ENCODE measurements around the gene XXYLT1.
"Not testable (repeated sequence)": the region's sequence is repeated elsewhere in the genome, so short reads cannot be mapped to it uniquely, and the experiment has no call there.

The XXYLT1 gene

DNA sequence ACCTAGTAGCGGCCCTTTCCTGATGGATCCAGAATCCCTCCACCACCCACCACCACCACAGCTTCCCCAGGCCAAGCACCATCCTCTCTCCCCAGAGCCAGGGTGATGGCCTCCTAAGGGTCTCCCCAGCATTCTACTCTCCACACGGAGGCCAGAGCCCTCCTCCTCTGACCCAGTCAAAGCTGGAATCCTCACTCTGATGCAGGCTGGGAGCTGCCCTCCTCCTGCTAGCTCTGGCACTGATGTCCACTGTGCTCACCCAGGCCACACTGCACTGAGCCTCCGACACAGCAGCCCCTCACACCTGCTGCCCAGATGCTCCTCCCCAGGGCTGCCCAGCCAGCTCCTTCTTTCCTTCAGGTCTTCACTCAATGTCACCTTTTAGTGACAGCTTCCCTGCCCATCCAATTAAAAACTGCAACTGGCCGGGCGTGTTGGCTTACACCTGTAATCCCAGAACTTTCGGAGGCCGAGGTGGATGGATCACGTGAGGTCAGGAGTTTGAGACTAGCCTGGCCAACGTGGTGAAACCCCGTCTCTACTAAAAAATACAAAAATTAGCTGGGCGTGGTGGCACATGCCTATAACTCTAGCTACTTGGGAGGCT is 21.0 kb downstream of the XXYLT1 start:
- no peak for DNase-seq

DNA sequence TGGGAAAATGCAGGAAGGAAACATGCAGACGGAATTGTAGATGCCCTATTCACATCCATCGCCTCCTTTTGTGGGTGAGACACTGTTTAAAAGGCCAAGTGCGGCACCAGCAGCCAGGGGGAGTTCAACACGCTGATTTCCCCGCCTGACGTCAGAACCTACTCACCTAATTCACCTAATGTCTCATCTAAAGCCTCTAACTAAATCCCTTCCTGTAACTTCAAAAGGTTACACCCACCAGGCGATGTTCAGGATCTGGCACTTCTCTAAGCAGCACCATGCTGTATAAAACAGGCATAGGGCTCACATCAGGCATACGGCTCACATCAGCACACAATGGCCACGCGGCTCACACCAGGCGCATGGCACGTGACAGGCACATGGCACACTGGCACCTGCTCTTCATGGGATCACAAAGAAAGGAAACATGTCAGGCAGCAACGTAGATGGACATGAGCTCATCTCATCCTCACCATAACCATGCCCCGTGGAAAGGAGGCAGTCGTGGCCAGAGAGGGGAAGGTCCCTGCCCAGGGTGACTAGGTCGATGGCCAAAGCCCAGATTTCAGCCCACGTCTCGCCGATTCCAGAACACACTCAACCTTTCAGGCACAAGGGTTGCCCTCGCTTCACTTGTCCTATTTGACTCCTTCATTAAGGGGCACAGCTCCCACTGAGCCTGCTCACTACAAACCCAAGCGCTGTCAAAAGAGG is 21.7 kb downstream of the XXYLT1 start:
- DNase-seq, result no peak

DNA sequence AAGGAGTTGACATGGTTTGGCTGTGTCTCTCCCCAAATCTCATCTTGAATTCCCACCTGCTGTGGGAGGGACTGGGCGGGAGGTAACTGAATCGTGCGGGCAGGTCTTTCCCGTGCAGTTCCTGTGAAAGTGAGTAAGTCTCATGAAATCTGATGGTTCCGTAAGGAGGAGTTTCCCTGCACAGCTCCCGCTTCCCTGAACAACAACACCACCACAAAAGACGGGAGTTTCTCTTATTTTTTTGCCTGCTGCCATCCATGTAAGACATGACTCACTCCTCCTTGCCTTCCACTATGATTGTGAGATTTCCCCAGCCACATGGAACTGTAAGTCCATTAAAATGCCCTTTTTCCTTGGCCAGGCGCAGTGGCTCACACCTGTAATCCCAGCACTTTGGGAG is 22.7 kb downstream of the XXYLT1 start:
- no peak for DNase-seq

DNA sequence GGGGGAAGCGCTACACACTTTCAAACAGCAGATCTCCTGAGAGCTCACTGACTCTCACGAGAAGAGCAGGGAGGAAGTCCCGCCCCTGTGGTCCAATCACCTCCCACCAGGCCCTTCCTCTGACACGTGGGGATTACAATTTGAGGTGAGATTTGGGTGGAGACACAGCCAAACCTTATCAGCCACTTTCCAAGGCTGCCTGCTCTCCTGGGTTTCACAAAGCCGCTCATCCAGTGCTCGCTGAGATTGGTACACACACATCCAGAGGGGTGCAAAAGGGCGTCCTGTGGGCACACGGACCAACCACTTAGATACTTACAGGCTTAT is 23.1 kb downstream of the XXYLT1 start:
- DNase-seq, result no peak

DNA sequence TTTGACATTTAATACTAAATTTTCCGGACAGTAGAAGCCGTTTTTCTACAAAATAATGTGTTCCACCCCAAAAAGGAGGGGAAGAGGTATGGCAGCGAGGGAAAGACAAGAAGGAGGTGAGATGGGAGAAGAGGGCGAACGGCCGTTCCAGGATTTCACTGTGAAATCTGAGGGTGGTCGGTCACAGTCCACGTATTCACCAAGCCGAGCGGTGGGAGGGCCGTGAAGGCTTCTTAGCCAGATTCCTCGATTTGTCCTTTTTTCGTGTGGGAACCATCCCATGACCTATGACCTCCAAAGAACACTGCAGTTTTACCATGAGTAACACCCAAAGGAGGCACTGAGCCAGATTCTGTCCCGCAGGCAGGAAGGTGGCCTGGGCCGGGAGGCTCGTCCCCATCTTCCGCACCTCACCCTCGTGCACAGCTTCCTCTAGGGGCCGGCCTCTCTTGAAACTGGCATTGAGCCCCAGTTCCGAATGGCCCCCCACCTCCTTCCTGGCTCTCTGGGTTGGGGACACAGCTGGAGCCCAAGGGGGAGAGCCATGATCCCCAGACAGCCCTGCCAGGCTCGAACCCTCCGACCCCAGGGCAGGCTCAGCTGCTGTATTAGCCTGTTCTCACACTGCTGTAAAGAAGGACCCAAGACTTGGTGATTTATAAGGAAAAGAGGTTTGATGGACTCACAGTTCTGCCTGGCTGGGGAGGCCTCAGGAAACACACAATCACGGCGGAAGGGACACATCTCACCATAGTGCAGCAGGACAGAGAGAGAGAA is 23.7 kb downstream of the XXYLT1 start:
- DNase-seq, result no peak

DNA sequence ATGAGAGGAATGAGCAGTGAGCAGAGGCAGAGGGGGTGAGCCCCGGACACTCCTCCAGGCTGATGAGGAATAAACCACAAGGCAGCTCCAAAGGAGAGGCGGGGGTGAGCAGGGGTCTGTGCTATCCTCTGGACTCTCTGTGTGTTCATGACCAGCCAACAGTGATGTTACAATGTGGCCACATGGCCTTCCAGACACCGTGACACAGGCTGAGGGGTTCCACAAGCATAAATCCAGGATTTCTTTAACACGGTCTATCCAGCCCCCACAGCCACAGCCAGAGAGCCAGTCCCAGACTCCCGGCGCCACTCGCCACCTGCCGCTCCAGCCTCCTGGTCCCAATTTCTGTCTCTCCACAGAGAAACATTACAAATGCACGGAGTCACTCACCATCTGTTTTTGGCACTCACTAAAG is 24.4 kb downstream of the XXYLT1 start:
- DNase-seq, result peak; percentile 90

DNA sequence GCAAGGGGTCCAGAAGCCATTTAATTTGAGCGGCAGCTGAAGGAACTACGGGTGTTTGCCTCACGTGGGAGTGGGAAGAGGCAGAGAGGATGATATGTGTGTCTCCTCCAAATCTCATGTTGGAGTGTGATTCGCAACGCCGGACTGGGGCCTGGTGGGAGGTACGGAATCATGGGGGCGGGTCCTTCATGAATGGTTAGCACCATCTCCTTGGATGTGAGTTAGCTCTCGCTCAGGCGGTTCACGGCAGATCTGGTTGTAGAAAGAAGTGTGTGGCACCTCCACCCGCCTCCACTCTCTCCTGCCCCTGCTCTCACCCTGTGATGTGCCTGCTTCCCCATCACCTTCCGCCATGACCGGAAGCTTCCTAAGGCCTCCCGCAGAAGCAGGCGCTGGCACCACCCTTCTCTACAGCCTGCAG is 25.4 kb downstream of the XXYLT1 start:
- DNase-seq, result no peak

DNA sequence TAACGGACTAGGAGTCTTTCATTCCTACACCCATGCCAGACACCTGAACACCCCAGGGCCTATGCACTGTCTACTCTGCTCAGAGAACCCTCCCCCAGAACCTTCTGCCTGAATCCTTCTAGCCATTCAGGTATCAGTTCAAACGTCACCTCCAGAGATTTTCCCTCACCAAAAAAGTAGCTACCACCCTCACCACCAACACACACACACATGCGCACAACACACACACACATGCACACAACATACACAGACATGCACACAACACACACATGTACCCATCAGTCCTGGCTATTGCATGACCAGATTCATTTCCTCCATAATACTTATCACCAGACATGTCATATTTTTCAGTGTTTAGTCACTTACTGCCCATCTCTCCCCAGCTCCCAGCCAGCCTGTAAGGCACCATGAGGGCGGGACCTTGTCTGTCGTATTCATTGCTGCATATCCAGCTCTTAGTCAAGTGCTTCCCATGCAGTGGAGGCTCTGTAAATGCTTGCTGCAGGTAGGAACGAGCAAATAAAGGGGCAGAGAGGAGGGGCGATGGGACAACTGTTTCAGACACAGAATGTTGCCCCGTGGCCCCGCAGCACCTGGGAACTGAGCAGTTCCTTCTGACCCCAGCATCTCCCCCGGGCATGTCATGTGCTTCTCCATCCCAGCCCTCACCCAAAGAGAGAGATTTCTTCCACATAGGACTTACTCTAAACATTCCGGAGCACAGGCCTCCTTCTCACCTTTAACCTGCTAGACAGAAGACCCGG is 29.2 kb downstream of the XXYLT1 start:
- DNase-seq, result no peak

DNA sequence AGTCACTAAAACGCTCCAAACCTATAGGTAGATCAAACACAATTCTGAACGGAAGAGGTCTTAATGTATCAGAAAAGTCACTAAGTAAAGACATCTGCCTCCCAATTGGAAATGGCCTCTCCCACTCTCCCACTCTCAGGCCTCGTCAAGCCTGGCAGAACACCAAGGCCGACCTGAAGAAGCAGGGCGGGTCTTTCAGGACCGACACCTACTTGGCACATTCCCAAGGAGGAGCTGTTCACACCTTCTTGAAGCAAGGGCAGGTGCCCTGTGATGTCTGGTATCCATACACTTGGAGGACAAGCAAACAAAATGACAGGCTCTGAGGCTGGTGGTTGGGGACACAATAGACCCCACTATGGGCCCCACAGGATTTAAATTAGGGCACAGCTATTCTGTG is 30.0 kb downstream of the XXYLT1 start:
- DNase-seq, result peak; percentile 24

DNA sequence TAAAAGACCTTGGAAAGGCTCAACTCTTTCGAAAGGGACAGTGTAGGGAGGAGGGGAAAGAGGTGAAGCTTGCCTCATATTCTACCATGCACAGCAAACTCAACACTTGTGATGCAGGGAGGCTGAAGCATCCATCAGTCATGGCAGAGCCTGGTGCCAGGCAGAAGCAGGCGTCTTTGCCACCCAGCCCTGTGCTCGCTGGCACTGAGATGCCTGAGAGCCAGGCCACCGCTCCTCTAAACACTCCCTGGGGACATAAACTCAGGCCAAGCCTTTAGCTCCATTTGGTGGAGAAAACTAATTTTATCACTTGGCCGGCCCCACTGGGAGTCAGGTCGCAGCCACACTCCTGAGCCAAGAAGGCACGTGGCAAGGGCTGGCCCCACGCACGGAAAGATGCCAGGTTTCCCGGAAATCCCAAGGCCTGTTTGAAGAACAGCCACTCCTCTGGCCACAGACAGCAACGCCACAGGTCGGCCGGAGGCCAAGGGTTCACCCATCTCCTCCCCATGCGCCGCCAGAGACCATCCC is 30.7 kb downstream of the XXYLT1 start:
- no peak for DNase-seq

DNA sequence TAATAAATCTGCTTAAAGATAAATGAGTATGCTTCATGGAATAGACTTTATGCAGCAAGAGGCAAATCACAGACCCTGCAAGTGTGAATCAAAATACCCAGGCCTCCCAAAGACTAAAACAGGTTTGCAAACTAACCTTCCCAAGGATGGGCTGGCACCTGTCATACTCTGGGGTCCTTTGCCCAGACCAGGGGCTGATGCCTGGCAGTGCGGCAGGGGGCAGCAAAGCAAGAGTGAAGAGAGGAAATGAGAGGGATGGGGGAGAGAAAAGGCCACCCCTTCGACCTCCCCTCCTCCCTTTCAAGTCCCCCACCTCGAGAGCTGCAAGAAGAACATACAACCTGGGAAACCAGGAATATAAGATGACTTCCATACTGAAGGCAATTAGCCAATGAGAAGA is 31.8 kb downstream of the XXYLT1 start:
- no peak for DNase-seq

DNA sequence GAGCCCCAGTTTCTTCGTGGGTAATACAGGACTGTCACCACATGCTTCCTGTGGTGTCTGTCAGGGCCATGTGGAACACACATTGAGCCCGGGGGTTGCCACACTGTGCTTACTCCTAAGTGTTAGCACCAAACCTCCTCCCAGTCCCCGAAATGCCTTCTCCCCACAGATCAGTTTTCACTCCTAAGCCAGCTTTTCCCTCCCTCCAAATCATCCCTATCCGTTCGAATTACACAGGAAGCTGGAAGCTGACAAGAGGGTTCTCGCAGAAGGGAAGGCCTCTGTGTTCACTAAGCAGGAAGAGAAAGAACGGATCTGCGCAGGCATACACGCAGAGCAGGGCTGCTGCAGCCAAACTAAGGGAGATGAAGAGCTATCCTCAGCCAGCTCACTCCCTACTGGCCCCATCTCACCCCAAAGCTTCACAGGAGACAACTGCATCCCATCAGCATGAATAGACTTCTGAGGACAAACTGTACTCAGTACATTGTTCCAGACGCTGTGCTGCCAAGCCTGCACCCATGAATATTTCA is 32.3 kb downstream of the XXYLT1 start:
- DNase-seq, result no peak

DNA sequence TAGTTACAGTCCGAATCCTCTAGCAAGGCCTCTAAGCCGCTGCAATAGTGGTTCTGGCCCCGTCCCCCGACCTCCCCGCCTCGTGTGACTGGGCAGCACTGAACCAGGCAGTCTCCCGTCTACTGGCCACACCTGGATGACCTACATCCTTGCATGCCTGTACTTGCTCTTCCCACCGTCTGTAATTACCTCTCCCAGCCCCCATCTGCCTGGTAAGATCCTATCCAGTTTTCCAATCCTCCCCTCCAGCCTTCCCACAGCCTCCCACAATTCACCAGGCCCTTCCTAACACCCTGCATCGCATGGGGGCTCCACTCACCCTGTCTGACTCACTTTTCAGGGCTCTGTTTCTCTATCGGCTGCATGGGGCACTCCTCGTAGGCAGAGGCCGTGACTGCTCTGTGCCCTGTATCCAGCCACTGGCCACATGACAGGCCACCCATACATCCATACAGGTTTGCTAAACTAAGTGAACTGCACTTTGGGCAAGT is 32.8 kb downstream of the XXYLT1 start:
- DNase-seq, result no peak

DNA sequence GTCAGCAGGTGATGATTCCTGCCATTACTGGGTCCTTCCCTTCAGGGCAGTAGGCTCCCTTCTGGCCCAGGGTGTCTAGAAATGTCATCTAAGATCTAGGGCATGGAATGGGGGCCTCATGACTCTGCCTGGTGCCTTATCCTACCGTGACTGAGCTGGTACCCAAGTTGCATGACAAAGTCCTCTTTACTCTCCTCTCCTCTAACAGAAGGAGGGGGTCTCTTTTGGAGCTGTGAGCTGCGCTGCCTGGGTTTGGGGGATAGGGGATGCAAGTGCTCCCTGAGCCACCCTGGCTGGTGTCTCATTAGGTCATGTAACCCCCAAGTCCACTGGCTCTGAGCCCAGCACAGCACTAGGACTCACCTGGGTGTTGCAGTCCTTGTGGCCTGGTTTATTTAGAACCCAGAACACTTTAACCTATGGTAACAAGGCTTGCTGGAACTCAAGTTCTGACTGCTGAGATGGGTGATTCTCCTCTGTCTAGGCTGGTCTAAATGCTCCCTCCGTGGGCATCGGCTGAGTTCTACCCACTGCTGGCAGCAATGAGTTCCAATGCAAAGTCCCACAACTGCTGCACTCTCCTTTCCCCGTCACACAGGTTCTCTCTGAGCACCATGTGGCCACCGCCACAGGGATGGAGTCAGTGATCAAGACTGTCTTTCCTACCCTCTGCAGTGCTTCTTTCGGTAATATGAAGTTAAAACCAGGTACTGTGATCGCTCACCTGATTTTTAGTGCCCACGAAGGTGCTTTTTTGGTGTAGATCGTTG is 34.0 kb downstream of the XXYLT1 start:
- DNase-seq, result no peak

DNA sequence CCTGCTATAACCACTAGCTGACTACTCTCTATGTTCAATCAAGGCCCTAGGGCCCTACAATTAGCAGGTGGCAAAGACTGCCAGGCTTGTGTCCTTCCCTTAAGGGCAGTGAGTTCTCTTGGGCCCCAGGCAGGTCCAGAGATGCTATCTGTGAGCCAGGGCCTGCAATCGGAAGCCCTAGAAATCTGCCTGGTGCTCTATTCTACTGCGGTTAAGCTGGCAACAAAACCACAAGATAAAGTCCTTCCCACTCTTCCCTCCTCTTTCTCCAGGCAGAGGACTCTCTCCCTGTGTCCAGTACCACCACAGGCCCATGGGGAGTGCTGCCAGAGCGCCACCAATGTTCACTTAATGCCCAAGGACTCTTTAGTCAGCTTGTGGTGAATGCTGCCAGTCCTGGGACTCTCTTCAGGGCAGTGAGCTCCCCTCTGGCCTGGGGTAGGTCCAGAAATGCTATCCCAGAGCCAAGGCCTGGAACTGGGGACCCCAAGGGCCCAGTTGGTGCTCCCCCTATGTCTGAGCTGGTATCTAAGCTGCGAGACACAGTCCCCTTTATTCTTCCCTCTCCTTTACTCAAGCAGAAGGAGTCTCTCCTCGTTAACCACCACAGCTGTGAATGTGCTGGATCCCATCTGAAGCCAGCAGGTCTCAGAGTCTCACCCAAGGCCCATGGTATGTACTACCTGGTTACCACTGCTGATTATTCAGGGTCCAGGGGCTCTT is 34.7 kb downstream of the XXYLT1 start:
- DNase-seq, result no peak

DNA sequence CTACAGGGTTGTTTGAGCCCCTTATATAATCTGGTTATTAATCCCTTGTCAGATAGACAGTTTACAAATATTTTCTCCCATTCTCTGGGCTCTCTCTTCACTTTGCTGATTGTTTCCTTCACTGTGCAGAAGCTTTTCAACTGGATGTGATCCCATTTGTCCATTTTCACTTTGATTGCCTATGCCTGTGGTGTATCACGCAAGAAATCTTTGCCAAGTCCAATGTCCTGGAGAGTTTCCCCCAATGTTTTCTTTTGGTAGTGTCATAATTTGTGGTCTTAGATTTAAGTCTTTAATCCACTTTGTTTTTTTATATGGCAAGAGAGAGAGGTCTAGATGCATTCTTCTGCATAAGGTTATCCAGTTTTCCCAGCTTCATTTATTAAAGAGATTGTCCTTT is 40.7 kb downstream of the XXYLT1 start:
- DNase-seq, result no peak

DNA sequence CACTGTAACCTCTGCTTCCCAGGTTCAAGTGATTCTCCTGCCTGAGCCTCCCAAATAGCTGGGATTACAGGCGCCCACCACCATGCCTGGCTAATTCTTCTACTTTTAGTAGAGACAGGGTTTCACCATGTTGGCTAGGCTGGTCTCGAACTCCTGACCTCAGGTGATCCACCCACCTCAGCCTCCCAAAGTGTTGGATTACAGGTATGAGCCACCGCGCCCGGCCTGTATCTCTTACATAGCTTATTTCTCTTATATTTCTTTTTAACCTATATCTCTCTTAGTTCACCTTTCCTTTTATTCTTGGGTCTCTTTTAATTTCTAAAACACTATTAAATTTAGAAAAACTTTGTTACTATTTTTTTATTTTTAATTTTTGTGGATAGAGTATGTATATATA is 42.1 kb downstream of the XXYLT1 start:
- not testable (repeated sequence) for DNase-seq

DNA sequence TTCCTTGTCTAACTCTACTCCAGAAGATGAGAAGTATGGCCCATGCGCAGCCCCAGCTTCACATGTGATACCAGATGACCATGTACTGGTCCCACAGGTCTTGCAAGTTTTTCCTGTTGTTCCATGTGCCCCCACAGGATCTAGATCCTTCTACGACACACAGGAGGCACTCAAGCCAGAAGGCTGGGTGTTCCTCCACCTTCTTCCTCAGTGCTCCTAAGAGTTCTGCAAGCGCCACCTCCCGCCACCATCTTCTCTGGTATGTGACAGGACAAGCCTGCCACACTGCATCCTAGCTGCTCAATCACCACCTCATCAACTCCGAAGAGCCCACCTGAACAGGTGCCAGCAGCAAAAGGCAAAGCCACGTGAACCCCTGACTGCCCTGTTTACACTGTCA is 43.1 kb downstream of the XXYLT1 start:
- no peak for DNase-seq

DNA sequence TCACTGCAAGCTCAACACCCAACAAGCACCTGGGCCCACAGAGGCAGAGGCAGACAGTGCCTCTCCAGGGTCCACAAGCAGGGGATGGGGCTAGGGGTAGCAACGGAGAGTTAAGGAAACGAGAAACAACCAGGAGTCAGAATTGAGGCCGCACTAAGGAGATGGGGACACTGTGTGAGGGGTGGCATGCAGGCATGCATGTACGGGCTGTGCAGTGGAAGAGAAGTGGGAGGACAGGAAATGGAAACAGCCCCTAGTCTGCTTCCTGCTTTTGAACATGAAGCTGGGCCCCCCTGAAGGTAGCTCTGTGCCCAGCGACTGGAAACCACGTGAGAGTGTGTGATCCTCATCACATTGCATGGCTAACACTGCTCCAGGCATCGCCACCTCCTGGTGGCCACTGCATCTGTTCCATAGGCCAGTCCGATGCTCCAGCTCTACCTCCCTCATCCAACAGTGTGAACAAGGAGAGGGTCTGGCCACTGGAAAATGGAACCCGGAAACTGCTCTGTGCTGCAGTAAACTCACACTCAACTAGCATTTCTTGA is 44.0 kb downstream of the XXYLT1 start:
- DNase-seq, result no peak

DNA sequence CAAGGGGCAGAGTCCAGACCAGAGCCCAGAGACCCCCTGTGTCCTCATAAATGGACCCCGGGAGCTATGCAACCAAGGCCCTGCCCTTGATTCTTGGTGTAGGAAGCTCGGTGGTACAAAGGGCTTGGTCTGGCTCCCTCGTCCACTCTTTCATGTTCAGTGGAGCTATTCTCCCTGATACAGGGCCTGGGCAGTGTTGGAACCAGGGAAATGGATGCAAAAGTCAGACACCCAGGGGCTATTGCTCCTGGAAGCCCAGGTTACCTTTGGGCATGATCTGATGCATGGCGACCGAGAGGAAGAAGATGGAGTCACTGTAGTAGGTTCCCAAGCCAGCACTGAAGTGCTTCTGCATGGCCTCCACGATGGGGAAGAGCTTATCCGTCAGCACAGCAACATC is 44.5 kb downstream of the XXYLT1 start:
- no peak for DNase-seq

DNA sequence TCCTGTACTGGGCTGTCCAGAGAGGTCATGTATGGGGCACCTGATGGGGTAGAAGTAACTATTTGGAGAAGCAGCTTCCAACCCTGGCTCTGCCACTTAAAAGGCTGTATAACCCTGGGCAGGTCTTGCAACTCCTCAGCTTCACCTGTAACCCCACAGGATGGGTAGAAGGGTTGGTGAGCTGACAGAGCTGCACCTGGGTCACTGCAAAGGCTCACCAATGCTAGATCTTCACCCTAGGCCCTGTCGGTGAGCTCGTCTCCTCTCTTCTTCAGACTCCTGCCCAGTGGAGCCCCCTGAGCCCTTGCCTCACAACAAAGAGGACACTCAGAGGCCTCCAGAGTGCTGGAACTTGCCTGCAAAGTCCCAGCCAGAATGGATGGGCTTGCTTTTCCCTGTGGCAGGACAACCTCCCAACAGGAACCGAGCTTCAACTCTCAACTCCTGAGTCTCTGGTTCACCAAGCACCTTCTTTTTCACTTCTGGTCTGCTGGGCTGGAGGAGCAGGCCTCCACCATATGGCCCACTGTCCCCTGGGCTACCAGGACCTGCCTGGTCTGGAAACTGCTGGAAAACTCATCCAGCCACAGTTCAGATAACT is 45.9 kb downstream of the XXYLT1 start:
- DNase-seq, result no peak

All from NCI-H2171 treated with DMSO at 0.1 percent for 48 hours (cell line).